ENCODE measurements around the gene THAP4.

DNA sequence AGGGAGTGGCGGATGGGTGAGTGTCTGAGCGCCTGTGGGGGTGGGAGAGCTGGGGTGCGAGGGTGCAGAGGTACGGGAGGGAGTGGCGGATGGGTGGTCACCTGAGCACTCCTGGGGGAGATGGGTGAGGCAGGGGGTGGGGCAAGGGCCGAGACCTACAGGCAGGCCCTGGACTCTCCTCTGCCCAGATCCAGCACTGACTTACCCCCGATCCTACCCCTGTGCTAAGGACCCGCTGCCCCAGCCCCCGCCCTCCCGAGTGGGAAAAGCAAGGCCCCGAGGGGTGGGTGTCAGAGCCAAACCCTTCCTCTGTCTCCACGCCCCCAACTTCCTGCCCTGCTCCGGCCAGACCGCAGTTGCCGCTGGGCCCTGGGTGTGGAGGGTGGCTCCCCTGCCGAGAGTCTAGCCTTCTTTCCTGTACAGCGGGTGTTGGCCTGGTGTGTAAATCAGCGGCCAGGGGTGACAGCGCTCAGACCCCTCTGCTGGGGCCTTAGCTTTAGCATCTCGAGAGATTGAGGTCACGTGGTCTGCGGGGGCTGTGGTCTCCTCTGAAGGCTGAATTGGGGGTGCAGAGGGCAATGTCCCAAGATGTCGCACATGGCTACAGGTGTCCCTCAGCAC is 65.9 kb downstream of the THAP4 start:
- TF ChIP-seq, protein P1, sequence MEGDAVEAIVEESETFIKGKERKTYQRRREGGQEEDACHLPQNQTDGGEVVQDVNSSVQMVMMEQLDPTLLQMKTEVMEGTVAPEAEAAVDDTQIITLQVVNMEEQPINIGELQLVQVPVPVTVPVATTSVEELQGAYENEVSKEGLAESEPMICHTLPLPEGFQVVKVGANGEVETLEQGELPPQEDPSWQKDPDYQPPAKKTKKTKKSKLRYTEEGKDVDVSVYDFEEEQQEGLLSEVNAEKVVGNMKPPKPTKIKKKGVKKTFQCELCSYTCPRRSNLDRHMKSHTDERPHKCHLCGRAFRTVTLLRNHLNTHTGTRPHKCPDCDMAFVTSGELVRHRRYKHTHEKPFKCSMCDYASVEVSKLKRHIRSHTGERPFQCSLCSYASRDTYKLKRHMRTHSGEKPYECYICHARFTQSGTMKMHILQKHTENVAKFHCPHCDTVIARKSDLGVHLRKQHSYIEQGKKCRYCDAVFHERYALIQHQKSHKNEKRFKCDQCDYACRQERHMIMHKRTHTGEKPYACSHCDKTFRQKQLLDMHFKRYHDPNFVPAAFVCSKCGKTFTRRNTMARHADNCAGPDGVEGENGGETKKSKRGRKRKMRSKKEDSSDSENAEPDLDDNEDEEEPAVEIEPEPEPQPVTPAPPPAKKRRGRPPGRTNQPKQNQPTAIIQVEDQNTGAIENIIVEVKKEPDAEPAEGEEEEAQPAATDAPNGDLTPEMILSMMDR (IDR thresholded peaks at IDR 0.05; ENCODE audit: low read length): no peak
- no peak for TF ChIP-seq EZH2 (optimal IDR thresholded peaks at IDR 0.05; ENCODE audit: low read depth, low read length)

Measured in MM.1S (cell line).